RWPE2 (cell line): ENCODE measurements around the gene CYB561D2.
A peak's percentile ranks its signal among the peaks of the same experiment; 100 is the strongest.

Source experiments
- ATAC-seq: fragments of 200-7000 bp; cut with Tn5 transposase; 3 replicates; pipeline ENCODE4 v1.9.1; 2021; ENCODE audit warnings: low read depth
- DNase-seq: peaks from one replicate; pipeline ENCODE4 v3.0.0-alpha.2; 2020; ENCODE audit warnings: low spot score
- H3K27ac ChIP-seq: fragments of 450-650 bp; 2 replicates; pipeline ENCODE4 v1.5.1; 2017; ENCODE audit warnings: mild to moderate bottlenecking; ENCODE audit not compliant: poor library complexity, severe bottlenecking
- H3K27me3 ChIP-seq: fragments of 250-450 bp; sonication (Bioruptor Pico); 2 replicates; pipeline ENCODE4 v1.5.1; 2021; ENCODE audit warnings: mild to moderate bottlenecking, moderate library complexity; ENCODE audit not compliant: insufficient read depth, poor library complexity, severe bottlenecking
- H3K36me3 ChIP-seq: fragments of 250-450 bp; sonication (Bioruptor Pico); 2 replicates; pipeline ENCODE4 v1.5.1; 2020; ENCODE audit warnings: low read depth, mild to moderate bottlenecking, moderate library complexity
- H3K4me1 ChIP-seq: fragments of 250-450 bp; sonication (Bioruptor Pico); 2 replicates; pipeline ENCODE4 v1.5.1; 2021; ENCODE audit warnings: mild to moderate bottlenecking, moderate library complexity; ENCODE audit not compliant: insufficient read depth, poor library complexity, severe bottlenecking
- H3K4me3 ChIP-seq: fragments of 250-450 bp; sonication (Bioruptor Pico); 2 replicates; pipeline ENCODE4 v1.5.1; 2021; ENCODE audit warnings: mild to moderate bottlenecking, moderate library complexity; ENCODE audit not compliant: severe bottlenecking
- H3K9me3 ChIP-seq: fragments of 250-450 bp; sonication (Bioruptor Pico); 2 replicates; pipeline ENCODE4 v1.5.1; 2021; ENCODE audit warnings: mild to moderate bottlenecking, moderate library complexity; ENCODE audit not compliant: severe bottlenecking
- TF ChIP-seq, protein P1 (sequence below): fragments of 450-650 bp; IDR thresholded peaks from one replicate; pipeline ENCODE4 v1.5.1; 2017; ENCODE audit warnings: mild to moderate bottlenecking, moderate library complexity; ENCODE audit not compliant: poor library complexity, severe bottlenecking

The CYB561D2 gene

DNA sequence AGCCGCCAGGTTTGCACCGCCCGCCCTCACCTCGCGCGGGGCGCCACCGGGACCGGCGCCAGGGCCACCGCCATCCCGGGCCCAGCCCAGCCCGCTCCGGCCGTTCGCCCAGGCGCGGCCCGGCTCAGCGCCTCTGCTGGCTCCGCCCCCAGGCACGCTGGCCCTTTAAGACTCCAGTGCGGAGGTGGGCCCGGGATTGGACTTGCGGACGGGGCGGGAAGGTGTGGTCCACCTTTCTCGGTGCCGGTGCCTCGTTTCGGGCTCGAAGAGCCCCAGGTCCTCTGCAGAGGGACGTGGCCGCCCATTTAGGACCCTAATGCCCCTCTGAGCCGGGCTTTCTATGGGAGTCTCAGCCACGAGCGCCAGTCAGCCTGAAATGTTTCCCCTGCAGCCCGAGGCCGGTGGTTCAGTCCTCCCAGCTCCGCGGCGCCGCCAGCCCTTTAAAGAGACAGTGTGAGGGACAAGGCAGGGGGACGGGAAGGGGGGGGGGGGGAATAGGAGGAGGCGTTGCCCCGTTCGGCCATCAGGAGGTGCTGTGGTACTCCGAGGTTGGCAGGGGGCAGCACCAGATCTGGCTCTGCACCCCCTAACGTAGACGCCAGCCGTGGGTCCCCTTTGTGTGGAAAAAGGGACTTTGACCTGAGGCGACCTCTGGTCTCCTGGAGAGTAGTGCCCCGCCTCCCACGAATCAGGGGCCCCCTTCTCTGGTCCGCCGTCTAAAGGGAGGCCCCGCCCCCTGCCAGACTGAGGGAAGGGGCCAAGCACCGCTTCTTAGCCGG lies 29.1 kb upstream of the CYB561D2 start:
- Histone ChIP-seq H3K4me1 (peaks cover 12% of the 10 kb centered on the region), H3K4me3 (peak overlapping the region; percentile 83), H3K9me3 (no peaks in the 10 kb centered on the region), H3K27me3 (no peaks in the 10 kb centered on the region), H3K27ac (peak overlapping the region; percentile 59), H3K36me3 (peaks cover 42% of the 10 kb centered on the region)
- DNase-seq = peak; percentile 92
- TF ChIP-seq, protein P1, sequence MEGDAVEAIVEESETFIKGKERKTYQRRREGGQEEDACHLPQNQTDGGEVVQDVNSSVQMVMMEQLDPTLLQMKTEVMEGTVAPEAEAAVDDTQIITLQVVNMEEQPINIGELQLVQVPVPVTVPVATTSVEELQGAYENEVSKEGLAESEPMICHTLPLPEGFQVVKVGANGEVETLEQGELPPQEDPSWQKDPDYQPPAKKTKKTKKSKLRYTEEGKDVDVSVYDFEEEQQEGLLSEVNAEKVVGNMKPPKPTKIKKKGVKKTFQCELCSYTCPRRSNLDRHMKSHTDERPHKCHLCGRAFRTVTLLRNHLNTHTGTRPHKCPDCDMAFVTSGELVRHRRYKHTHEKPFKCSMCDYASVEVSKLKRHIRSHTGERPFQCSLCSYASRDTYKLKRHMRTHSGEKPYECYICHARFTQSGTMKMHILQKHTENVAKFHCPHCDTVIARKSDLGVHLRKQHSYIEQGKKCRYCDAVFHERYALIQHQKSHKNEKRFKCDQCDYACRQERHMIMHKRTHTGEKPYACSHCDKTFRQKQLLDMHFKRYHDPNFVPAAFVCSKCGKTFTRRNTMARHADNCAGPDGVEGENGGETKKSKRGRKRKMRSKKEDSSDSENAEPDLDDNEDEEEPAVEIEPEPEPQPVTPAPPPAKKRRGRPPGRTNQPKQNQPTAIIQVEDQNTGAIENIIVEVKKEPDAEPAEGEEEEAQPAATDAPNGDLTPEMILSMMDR = peak; percentile 75
- peak; percentile 49 for ATAC-seq

- no peaks in the 10 kb centered on the region for H3K9me3 ChIP-seq
- H3K27ac ChIP-seq = peak overlapping the region; percentile 59
- TF ChIP-seq, protein P1 = no peak
Measured at GRCh38 chr3:50322115-50322385, 28.6 kb upstream of the CYB561D2 start.

DNA sequence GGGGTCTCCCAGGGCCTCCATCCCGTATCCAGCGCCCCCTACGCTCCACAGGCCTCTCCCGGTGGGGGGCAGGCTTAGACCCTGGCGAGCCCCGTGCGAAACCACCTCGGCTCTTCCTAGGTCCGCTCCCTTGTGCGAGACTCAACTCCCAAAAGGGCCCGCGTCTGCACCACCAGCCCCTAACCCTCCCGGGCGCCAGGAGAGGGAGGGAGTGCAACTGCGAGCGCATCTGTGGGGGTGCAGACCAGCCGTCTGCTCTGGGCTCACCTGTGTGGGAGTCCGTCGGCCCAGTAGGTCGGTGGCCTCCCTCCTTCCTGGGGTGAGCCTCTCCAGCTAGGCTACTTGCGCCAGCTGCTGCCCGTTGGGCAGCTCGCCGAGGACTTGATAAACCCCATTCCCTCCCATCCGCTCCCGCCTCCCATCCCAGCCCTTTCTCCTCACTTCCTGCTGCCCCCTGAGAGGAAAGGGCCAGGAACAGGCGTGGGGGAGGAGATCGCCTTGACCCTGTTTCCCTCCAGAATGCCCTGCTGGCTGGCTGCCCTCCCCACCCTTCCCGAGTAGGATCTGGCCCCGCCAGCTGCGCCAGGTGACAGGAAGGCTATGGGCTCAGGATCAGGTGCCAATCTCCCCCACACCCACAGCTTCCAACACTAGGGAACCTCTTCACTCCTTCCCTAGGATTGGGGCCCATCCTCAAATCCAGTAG lies 28.1 kb upstream of the CYB561D2 start, which contains the start of gene HYAL2:
TSS of gene HYAL2 (minus strand) at position 360 of the 706 bp plus-strand sequence. CDS start 2,256 bp downstream, outside the sequence.
- TF ChIP-seq, protein P1 = no peak
- no peaks in the 10 kb centered on the region for H3K9me3 ChIP-seq
- ATAC-seq (no peak), DNase-seq (peak; percentile 52)
- peaks cover 45% of the 10 kb centered on the region for H3K36me3 ChIP-seq
- peaks cover 5% of the 10 kb centered on the region for H3K4me1 ChIP-seq
- peak within 1 kb of the TSS; percentile 59 for H3K27ac ChIP-seq
- peak within 1 kb of the TSS; percentile 83 for H3K4me3 ChIP-seq
- no peaks in the 10 kb centered on the region for H3K27me3 ChIP-seq

More at GRCh38 chr3:50322115-50322385, 28.6 kb upstream of the CYB561D2 start:
- ATAC-seq (no peak), DNase-seq (peak; percentile 41)
- Histone ChIP-seq H3K4me1 (peaks cover 10% of the 10 kb centered on the region), H3K36me3 (peaks cover 47% of the 10 kb centered on the region), H3K4me3 (peak overlapping the region; percentile 83), H3K27me3 (no peaks in the 10 kb centered on the region)

- Histone ChIP-seq H3K4me1 (no peaks in the 10 kb centered on the region), H3K9me3 (no peaks in the 10 kb centered on the region), H3K27ac (peak overlapping the region; percentile 6), H3K4me3 (no peak overlapping the region), H3K36me3 (peaks cover 39% of the 10 kb centered on the region), H3K27me3 (no peaks in the 10 kb centered on the region)
- no peak for DNase-seq
- TF ChIP-seq, protein P1 = no peak
- ATAC-seq = no peak
Measured at GRCh38 chr3:50323092-50323600, 27.5 kb upstream of the CYB561D2 start.
